GM12878 (cell line): ENCODE results near the gene TRPT1. TPM values are rescaled to one million over a fixed set of nuclear protein-coding genes. Genes with fewer than 3 reads are reported as not detected.

ENCODE experiments used
- ATF2 ChIP-seq: IDR thresholded peaks from 2 replicates; pipeline ENCODE4 v1.6.1; 2012; ENCODE audit warnings: low read length, inconsistent platforms
- EP300 ChIP-seq, 2 experiments: fragments of 150-350 bp in 1 of 2; IDR thresholded peaks; 2 replicates each; pipeline ENCODE4 v1.6.1; 2011 to 2012; ENCODE audit warnings: low read depth in 2 of 2, low read length in 2 of 2, borderline replicate concordance in 1 of 2, improper control_type of control experiment in 1 of 2, inconsistent platforms in 1 of 2; ENCODE audit not compliant: control insufficient read depth in 1 of 2
- FOXK2 ChIP-seq: fragments of 450-650 bp; IDR thresholded peaks from 2 replicates; pipeline ENCODE4 v1.6.1; 2017; ENCODE audit warnings: mild to moderate bottlenecking, moderate library complexity
- FOXM1 ChIP-seq: IDR thresholded peaks from 2 replicates; pipeline ENCODE4 v1.6.1; 2012; ENCODE audit warnings: low read depth, mild to moderate bottlenecking, inconsistent platforms, low read length, moderate library complexity
- IRF3 ChIP-seq: fragments of 450-650 bp; IDR thresholded peaks from 2 replicates; pipeline ENCODE4 v1.6.1; 2014; ENCODE audit warnings: mild to moderate bottlenecking
- JUNB ChIP-seq: IDR thresholded peaks from 2 replicates; pipeline ENCODE4 v1.6.1; 2016; ENCODE audit warnings: antibody characterized with exemption, mild to moderate bottlenecking
- MTA3 ChIP-seq: IDR thresholded peaks from 2 replicates; pipeline ENCODE4 v1.6.1; 2012; ENCODE audit warnings: low read length, inconsistent platforms, borderline replicate concordance
- MYB ChIP-seq: fragments of 150-350 bp; IDR thresholded peaks from 2 replicates; pipeline ENCODE4 v1.6.1; 2014; ENCODE audit warnings: mild to moderate bottlenecking, low read depth, low read length, borderline replicate concordance
- REST ChIP-seq: IDR thresholded peaks from 2 replicates; pipeline ENCODE4 v1.6.1; 2012; ENCODE audit warnings: mild to moderate bottlenecking, low read depth, low read length
- RFX5 ChIP-seq: IDR thresholded peaks from 2 replicates; pipeline ENCODE4 v1.6.1; 2011; ENCODE audit warnings: low read depth, low read length, improper control_type of control experiment
- SIX5 ChIP-seq: IDR thresholded peaks from 2 replicates; pipeline ENCODE4 v1.6.1; 2011; ENCODE audit warnings: mild to moderate bottlenecking, low read depth, low read length, moderate library complexity; ENCODE audit not compliant: severe bottlenecking
- SP1 ChIP-seq: IDR thresholded peaks from one replicate; pipeline ENCODE4 v1.6.1; 2011; ENCODE audit warnings: low read depth, low read length
- TCF12 ChIP-seq: IDR thresholded peaks from 2 replicates; pipeline ENCODE4 v1.6.1; 2011; ENCODE audit warnings: low read depth, mild to moderate bottlenecking, low read length
- USF2 ChIP-seq: IDR thresholded peaks from 2 replicates; pipeline ENCODE4 v1.6.1; 2011; ENCODE audit warnings: low read depth, low read length, improper control_type of control experiment, borderline replicate concordance
- ZNF207 ChIP-seq: fragments of 450-650 bp; IDR thresholded peaks from 2 replicates; pipeline ENCODE4 v1.6.1; 2014; ENCODE audit warnings: antibody characterized with exemption, mild to moderate bottlenecking, borderline replicate concordance
- ZZZ3 ChIP-seq: IDR thresholded peaks from 2 replicates; pipeline ENCODE4 v1.6.1; 2011; ENCODE audit warnings: low read depth; ENCODE audit not compliant: control insufficient read depth, insufficient read length
- polyA plus RNA-seq, 11 experiments: library from polyadenylated mRNA; depleted of rRNA in 4 of 11; unstranded in 6 of 11; stranded (reverse) in 5 of 11; fragments of >200 nt; fragmentation: Nextera tagmentation in 4 of 11; fragmentation: Illumina TruSeq in 1 of 11; extraction: Ambion mirVana in 4 of 11; extraction: Trizol in 1 of 11; gene quantifications; 1 replicate in 1 of 11; 2 replicates in 10 of 11; pipeline versions ENCODE4 v1.2.1 to v1.2.3, GENCODE V29; 2011 to 2016; ENCODE audit warnings: inconsistent platforms in 2 of 11, missing spikeins in 2 of 11, low read depth in 1 of 11
- total RNA-seq, 4 experiments: library from RNA; depleted of rRNA in 3 of 4; stranded (reverse); fragments of >200 nt in 3 of 4; fragmentation: Illumina TruSeq in 1 of 4; extraction: Trizol in 1 of 4; gene quantifications; 2 replicates each; pipeline versions ENCODE4 v1.2.1 to v1.2.3, GENCODE V29; 2013 to 2021
- TF ChIP-seq, protein P1 (sequence below): IDR thresholded peaks from 2 replicates; pipeline ENCODE4 v1.6.1; 2012; ENCODE audit warnings: low read depth, low read length, improper control_type of control experiment
- TF ChIP-seq, protein P2 (sequence below): fragments of 150-350 bp; IDR thresholded peaks from 2 replicates; pipeline ENCODE4 v1.6.1; 2014; ENCODE audit warnings: mild to moderate bottlenecking, low read depth, low read length

TRPT1 gene
- total and polyA plus RNA-seq, 10 of the 15 experiments (the other 5 are each of a cell fraction or from before 2014, with no cell fraction given): 7.1 to 63.0 (median 31.4) TPM

- peak; percentile 59 for TF ChIP-seq RFX5
- peak; percentile 32 for TF ChIP-seq SIX5
- TF ChIP-seq, protein P1, sequence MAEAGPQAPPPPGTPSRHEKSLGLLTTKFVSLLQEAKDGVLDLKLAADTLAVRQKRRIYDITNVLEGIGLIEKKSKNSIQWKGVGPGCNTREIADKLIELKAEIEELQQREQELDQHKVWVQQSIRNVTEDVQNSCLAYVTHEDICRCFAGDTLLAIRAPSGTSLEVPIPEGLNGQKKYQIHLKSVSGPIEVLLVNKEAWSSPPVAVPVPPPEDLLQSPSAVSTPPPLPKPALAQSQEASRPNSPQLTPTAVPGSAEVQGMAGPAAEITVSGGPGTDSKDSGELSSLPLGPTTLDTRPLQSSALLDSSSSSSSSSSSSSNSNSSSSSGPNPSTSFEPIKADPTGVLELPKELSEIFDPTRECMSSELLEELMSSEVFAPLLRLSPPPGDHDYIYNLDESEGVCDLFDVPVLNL: peak; percentile 36; the same call in 1 of the 2 replicates
- 0 out of 2 replicates have a peak, but pooled peaks have one; percentile 18 for TF ChIP-seq REST
- TF ChIP-seq, protein P2, sequence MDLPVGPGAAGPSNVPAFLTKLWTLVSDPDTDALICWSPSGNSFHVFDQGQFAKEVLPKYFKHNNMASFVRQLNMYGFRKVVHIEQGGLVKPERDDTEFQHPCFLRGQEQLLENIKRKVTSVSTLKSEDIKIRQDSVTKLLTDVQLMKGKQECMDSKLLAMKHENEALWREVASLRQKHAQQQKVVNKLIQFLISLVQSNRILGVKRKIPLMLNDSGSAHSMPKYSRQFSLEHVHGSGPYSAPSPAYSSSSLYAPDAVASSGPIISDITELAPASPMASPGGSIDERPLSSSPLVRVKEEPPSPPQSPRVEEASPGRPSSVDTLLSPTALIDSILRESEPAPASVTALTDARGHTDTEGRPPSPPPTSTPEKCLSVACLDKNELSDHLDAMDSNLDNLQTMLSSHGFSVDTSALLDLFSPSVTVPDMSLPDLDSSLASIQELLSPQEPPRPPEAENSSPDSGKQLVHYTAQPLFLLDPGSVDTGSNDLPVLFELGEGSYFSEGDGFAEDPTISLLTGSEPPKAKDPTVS: peak; percentile 99
- TF ChIP-seq TCF12: peak; percentile 65; the same call in 1 of the 2 replicates
- peak; percentile 78; the same call in 1 of the 2 replicates for TF ChIP-seq FOXM1
- TF ChIP-seq EP300 (IDR thresholded peaks at IDR 0.05; ENCODE audit: borderline replicate concordance in 1 of 2, control insufficient read depth in 1 of 2, low read depth in 2 of 2, low read length in 2 of 2): peak in 1 of 2 experiments; percentile 94; a peak in 1 of 4 replicates
- no peak for TF ChIP-seq ATF2
- TF ChIP-seq SP1: peak; percentile 98
- no peak for TF ChIP-seq MTA3
- no peak for TF ChIP-seq USF2
- TF ChIP-seq FOXK2: peak; percentile 44; the same call in 1 of the 2 replicates
- no peak for TF ChIP-seq MYB
- TF ChIP-seq IRF3: peak; percentile 100
- no peak for TF ChIP-seq JUNB
- no peak for TF ChIP-seq ZZZ3
- no peak; the same call in 1 of the 2 replicates for TF ChIP-seq ZNF207
These were observed 40.1 kb downstream of the TRPT1 start, which contains the start of gene STIP1 (continued) for GRCh38 chr11:64185693-64186491.
